GM19324 (cell line): Measurements from ENCODE around the gene ZBTB32.
A peak's percentile ranks its signal among the peaks of the same experiment; 100 is the strongest.
"Not testable (repeated sequence)": the region's sequence is repeated elsewhere in the genome, so short reads cannot be mapped to it uniquely, and the experiment has no call there.

Experiments used
- ATAC-seq: cut with Tn5 transposase; IDR thresholded peaks from one replicate; pipeline ENCODE4 v1.9.1; 2021; ENCODE audit warnings: mild to moderate bottlenecking, moderate library complexity; ENCODE audit not compliant: unreplicated experiment, low FRiP score

ZBTB32 gene

DNA sequence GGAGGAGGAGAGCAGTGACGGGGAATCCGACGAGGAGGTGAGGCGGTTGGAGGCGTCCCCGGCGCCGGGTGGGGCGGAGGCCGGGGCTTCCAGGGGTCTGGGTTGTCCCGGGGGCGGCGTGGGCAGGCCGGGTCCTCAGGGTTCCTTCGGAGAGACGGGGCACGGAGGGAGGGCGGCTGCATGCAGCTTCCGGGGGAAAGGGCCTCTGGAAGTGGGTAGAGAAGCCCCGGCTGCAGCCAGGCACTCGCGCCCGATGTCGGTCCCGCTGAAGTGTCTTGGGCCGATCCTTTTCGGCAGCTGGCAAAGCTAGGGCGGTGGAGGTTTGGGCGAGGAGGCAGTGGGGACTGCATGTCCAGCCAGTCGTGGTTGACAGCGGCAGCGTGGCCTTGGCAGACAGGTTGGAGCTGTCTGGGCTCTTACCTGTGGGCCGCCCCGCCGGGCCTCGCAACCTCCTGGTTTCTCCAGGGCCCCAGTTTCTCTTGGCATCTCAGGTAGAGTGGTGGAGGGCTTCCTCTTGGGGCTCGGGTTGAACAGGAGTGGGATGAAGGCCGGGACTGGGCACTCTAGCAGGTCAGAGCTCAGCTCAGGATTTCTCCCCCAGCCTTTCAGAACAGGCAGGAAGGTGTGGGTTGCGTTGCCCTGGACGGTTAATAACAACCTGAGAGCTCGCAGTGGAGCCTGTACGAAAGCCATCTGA is 14.1 kb downstream of the ZBTB32 start:
- ATAC-seq, result peak; percentile 2

DNA sequence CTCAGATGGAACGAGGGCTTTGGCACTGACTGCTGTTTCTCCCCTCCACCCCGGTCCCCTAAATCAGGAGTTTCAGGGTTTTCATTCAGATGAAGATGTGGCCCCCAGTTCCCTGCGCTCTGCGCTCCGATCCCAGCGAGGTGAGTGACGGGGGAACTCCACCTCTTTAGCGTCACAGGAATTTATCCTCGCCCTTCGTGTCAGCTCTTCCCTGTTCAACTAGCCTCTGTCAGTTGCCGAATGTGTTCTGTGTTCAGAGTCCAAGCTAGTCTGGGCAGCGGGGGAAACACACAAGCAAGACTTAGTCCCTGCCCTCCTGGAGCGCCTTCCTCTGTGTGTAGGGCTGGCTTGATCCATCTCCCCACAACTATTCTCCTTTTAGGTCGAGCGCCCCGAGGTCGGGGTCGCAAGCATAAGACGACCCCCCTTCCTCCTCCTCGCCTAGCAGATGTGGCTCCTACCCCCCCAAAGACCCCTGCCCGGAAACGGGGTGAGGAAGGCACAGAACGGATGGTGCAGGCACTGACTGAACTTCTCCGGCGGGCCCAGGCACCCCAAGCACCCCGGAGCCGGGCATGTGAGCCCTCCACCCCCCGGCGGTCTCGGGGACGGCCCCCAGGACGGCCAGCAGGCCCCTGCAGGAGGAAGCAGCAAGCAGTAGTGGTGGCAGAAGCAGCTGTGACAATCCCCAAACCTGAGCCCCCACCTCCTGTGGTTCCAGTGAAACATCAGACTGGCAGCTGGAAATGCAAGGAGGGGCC is 15.2 kb downstream of the ZBTB32 start:
- no peak for ATAC-seq

DNA sequence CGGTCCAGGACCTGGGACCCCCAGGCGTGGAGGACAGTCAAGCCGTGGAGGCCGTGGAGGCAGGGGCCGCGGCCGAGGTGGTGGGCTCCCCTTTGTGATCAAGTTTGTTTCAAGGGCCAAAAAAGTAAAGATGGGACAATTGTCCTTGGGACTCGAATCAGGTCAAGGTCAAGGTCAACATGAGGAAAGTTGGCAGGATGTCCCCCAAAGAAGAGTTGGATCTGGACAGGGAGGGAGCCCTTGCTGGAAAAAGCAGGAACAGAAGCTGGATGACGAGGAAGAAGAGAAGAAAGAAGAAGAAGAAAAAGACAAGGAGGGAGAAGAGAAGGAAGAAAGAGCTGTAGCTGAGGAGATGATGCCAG is 15.8 kb downstream of the ZBTB32 start:
- ATAC-seq, result no peak

DNA sequence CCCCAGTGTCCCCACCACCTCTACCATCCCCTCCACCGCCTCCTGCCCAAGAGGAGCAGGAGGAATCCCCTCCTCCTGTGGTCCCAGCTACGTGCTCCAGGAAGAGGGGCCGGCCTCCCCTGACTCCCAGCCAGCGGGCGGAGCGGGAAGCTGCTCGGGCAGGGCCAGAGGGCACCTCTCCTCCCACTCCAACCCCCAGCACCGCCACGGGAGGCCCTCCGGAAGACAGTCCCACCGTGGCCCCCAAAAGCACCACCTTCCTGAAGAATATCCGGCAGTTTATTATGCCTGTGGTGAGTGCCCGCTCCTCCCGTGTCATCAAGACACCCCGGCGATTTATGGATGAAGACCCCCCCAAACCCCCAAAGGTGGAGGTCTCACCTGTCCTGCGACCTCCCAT is 16.3 kb downstream of the ZBTB32 start:
- no peak for ATAC-seq

DNA sequence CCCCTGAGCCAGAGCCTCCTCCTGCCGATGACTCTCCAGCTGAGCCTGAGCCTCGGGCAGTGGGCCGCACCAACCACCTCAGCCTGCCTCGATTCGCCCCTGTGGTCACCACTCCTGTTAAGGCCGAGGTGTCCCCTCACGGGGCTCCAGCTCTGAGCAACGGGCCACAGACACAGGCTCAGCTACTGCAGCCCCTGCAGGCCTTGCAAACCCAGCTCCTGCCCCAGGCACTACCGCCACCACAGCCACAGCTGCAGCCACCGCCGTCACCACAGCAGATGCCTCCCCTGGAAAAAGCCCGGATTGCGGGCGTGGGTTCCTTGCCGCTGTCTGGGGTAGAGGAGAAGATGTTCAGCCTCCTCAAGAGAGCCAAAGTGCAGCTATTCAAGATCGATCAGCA is 17.0 kb downstream of the ZBTB32 start:
- ATAC-seq, result no peak

DNA sequence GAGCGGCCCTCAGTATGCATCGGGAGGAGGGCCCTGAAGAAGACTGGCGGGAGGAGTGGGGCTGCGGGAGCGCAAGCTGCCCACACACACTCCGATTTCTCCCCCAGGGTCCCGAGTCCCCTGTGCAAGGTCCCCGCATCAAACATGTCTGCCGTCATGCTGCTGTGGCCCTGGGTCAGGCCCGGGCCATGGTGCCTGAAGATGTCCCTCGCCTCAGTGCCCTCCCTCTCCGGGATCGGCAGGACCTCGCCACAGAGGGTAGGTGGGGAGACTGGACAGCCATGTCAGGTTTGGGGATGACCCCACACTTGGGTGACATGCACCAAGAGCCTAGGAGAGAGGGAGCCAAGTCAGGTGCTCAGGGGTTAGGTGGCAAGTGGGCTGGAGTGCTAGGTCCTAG is 18.1 kb downstream of the ZBTB32 start:
- ATAC-seq, result no peak

DNA sequence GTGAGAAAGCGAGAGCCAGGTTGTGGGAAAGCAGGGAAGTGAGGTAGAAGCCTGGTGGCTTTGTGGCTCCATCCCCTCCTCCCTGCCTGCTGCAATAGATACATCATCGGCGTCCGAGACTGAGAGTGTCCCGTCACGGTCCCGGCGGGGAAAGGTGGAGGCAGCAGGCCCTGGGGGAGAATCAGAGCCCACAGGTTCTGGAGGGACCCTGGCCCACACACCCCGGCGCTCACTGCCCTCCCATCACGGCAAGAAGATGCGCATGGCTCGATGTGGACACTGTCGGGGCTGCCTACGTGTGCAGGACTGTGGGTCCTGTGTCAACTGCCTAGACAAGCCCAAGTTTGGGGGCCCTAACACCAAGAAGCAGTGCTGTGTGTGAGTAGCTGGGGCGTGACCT is 18.5 kb downstream of the ZBTB32 start:
- ATAC-seq, result no peak

DNA sequence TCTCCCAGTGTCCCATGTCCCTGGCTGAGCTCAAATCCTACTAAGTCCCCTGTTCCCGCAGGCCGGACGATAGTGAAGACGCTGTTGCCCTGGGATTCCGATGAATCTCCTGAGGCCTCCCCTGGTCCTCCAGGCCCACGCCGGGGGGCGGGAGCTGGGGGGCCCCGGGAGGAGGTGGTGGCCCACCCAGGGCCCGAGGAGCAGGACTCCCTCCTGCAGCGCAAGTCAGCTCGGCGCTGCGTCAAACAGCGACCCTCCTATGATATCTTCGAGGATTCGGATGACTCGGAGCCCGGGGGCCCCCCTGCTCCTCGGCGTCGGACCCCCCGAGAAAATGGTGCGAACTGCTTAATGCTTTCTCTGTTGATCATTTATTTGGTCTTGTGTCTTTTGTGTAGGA is 19.3 kb downstream of the ZBTB32 start:
- no peak for ATAC-seq

DNA sequence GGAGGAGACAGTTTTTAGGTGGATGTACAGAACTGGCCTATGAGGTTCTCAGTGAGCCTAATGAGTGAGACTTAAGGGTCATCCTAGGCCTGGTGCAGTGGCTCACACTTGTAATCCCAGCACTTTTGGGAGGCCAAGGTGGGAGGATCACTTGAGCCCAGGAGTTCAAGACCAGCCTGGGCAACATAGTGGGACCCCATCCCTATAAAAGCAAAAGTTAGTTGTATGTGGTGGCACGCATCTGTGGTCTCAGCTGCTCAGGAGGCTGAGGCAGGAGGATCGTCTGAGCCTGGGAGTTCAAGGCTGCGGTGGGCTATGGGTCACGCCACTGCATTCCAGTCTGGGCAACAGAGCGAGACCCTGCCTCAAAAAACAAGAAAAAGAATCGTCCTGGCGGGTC is 19.8 kb downstream of the ZBTB32 start:
- not testable (repeated sequence) for ATAC-seq

DNA sequence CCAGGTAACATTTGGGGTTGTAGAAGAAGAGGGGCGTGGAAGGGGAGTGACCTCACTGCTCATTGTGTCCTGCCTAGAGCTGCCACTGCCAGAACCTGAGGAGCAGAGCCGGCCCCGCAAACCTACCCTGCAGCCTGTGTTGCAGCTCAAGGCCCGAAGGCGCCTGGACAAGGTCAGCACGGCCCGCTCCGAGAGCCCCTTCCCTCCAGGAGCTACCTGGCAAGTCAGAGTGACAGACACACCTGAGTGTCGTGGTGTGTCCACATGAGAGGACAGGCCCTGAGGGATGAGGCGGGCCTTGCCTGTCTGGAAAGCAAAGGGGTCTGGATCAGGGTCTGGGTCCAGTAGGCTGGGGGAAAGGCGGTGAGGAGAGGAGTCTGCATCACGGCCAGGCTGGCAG is 20.2 kb downstream of the ZBTB32 start:
- ATAC-seq, result no peak

DNA sequence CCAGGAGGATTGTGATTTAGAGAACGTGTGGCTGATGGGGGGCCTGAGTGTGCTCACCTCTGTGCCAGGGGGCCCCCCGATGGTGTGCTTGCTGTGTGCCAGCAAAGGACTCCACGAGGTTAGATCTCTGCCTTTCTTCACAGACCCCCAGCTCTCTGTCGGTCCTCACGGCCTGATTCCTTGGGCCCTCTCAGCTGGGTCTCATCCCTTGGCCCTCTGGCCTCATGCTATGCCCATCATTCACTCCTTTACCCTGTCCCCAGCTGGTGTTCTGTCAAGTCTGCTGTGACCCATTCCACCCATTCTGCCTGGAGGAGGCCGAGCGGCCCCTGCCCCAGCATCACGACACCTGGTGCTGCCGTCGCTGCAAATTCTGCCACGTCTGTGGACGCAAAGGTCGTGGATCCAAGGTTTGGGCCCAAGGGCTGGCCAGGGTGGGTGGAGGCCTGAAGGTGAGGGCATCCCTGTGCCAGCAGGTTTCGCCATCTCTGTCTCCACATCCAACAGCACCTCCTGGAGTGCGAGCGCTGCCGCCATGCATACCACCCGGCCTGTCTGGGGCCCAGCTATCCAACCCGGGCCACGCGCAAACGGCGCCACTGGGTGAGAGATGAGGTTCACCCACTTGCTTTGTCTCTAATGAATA is 21.0 kb downstream of the ZBTB32 start:
- ATAC-seq, result no peak

DNA sequence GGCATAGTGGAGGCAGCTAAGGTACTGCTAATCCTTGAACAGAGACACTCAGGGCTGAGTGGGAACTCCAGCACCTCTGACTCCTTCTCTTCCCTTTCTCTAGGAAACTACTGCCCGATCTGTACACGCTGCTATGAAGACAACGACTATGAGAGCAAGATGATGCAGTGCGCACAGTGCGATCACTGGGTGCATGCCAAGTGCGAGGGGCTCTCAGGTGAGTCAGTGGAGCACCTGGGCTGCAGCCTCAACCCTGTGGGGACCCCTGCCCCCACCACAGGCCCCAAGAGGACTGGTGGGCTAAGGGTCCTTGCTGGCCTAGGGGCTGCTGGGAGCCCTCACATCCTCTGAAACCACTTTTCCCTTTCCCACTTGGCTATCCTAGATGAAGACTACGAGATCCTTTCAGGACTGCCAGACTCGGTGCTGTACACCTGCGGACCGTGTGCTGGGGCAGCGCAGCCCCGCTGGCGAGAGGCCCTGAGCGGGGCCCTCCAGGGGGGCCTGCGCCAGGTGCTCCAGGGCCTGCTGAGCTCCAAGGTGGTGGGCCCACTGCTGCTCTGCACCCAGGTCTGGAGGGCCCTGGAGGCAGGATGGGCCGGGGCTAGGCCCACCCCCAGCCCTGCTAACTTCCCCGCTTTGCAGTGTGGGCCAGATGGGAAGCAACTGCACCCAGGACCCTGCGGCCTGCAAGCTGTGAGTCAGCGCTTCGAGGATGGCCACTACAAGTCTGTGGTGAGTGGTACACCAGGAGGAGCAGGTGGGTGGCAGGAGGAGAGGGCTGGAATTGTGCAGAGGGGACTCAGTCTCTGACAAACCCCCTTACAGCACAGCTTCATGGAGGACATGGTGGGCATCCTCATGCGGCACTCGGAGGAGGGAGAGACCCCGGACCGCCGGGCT is 22.9 kb downstream of the ZBTB32 start:
- ATAC-seq, result no peak

DNA sequence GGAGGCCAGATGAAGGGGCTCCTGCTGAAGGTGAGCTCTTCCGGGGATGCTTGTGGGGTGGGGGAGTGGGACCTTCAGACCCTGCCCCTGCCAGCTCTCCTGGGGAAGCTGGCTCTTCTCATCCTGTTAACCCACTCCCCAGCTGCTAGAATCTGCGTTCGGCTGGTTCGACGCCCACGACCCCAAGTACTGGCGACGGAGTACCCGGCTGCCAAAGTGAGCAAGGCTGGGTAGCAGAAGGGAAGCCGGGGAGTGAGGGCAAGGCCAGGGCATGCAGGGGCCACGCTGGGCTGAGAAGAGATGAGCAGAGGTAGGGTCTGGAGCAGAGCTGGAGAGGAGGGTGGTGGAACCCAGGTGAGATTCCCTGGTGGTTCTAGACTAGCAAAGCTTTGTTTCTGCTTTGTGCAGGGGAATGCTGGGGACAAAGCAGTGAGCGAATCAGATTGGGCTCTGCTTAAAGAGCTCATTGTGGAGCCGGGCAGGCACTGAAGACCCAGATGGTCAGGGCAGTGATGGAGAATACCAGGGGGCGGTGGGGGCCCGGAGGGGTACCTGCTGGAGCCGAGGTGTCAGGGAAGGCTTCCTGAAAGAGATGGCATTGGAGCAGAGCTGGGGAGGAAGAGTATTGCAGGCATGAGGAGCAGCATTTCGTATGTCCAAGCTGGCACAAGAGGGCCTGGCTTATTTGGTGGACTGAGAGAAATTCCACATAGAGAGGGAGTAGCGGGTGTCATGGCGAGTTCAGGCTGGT is 23.8 kb downstream of the ZBTB32 start:
- ATAC-seq, result no peak

DNA sequence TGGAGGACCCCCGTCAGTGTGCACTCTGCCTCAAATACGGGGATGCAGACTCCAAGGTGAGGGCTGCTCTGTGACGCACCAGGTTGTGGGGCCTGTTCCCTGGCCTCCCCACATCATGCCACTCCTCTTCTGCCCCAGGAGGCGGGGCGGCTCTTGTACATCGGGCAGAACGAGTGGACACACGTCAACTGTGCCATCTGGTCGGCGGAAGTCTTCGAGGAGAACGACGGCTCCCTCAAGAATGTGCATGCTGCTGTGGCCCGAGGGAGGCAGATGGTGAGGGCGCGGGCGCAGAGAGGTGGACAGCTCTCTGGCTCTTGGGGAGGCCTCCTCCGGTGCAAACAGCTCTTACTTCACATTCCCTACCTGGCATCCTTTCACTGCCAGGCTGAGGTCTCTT is 24.7 kb downstream of the ZBTB32 start:
- ATAC-seq, result no peak

DNA sequence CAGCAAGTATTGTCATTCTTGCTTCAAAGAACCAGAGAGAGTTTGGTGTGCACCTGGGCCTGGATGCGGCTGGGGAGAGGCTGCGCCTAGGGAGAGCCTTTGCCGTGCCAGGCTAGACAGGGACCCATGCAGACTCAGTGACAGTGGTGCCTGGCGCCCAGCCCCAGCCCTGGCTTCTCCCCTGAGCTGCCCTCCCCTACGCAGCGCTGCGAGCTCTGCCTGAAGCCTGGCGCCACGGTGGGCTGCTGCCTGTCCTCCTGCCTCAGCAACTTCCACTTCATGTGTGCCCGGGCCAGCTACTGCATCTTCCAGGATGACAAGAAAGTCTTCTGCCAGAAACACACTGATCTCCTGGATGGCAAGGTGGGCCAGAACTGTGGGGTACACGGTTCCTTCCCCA is 25.4 kb downstream of the ZBTB32 start:
- ATAC-seq, result no peak

DNA sequence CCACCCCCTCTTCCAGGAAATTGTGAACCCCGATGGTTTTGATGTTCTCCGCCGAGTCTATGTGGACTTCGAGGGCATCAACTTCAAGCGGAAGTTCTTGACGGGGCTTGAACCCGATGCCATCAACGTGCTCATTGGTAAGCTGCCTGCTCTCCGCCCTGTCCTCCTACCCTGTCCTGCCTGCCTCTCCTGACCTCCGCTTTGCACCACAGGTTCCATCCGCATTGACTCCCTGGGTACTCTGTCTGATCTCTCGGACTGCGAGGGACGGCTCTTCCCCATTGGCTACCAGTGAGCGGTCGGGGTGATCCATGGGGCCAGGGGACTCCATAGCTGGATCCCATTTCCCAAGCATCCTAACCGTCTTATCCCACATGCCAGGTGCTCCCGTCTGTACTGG is 26.0 kb downstream of the ZBTB32 start:
- ATAC-seq, result no peak

DNA sequence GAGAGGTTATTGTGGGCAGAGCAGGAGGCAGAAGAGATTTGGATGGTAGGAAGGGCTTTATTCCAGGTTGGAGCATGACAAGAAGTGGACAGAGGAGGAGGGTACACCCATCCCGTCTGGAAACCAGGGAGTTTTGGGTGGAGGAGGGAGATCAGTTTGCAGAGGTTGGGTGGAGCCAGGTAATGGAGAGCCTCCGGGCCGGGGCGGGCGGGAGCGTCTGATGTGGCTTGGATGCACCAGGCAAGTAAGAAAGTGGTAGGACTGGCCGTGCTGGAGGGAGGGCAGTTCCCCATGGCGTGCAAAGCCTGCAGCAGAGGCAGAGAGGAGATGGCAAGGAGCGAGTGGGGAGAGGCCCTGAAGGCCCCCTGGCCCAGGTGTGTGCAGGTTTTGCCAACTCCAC is 27.0 kb downstream of the ZBTB32 start:
- ATAC-seq, result no peak

DNA sequence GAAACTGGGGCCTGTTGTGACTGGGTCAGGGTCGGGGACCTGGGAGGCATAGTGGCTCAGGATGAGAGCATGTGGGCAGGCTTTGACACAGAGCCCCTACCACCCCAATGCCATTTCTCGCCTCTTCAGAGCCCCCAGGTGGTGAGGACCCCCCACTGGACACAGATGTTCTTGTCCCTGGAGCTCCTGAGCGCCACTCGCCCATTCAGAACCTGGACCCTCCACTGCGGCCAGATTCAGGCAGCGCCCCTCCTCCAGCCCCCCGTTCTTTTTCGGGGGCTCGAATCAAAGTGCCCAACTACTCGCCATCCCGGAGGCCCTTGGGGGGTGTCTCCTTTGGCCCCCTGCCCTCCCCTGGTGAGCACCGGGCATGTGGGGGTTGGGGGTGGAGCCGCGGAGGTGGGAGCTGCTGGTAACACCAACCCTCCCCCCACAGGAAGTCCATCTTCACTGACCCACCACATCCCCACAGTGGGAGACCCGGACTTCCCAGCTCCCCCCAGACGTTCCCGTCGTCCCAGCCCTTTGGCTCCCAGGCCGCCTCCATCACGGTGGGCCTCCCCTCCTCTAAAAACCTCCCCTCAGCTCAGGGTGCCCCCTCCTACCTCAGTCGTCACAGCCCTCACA is 27.5 kb downstream of the ZBTB32 start:
- no peak for ATAC-seq

DNA sequence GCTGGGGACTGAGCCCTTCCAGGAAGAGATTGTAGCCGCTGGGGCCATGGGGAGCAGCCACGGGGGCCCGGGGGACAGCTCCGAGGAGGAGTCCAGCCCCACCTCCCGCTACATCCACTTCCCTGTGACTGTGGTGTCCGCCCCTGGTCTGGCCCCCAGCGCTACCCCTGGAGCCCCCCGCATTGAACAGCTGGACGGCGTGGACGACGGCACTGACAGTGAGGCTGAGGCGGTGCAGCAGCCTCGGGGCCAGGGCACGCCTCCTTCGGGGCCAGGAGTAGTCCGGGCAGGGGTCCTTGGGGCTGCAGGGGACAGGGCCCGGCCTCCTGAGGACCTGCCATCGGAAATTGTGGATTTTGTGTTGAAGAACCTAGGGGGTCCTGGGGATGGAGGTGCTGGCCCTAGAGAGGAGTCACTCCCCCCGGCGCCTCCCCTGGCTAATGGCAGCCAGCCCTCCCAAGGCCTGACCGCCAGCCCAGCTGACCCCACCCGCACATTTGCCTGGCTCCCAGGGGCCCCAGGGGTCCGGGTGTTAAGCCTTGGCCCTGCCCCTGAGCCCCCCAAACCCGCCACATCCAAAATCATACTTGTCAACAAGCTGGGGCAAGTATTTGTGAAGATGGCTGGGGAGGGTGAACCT is 28.3 kb downstream of the ZBTB32 start:
- ATAC-seq, result no peak
